ENCODE results near the gene TMEM30B.
"Not testable (repeated sequence)": the region's sequence is repeated elsewhere in the genome, so short reads cannot be mapped to it uniquely, and the experiment has no call there.

TMEM30B gene

DNA sequence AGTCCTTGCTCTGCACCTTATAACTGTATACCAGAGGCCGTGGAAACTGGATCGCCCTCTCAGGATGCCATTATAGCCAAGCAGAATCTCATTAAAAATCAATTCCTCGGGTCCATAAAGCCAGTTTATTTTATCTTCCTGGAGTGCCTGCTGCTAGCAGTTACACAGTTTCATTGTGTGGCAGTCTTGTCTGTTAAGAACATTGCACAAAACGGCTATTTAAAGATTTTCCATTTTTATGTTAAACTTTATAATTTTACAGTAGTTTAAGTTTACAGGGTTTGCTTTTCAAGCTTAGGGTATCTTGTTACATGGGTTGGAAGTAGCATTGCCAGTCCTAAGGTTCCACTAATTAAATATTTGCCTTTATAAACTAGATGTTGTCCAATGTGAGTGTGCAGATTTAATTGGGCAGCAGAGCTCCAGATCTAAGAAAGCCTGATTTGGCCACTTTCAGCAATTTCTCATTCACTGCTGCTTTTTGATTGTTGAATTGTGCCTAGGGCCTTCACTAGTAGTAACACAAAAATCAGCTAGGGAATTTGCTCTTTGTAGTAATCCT, 17.0 kb downstream of the TMEM30B start:
- DNase-seq: no peak

GRCh38 chr14:61262082-61262481, 19.1 kb downstream of the TMEM30B start:
- no peak for DNase-seq

GRCh38 chr14:61260939-61261776, 20.0 kb downstream of the TMEM30B start:
- DNase-seq: no peak

DNA sequence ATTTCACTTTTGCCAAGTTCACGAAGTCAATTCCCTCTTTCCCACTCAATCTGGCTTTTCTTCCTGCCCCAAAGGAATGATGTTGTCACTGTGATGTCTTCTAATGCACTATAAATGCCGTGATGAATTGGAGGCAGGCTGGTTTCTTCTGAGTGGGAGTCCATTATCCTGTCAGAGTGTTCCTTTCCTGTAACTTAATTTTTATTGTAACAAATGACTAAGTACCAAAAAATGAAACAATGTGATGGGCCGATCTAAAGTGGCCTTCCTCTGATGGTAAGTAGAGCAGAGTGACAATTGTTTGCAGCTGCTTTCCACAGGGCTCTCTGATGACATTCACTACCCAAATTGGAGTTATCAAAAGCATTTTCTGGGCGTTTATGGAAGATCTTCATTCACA, 22.2 kb downstream of the TMEM30B start:
- DNase-seq: no peak

DNA sequence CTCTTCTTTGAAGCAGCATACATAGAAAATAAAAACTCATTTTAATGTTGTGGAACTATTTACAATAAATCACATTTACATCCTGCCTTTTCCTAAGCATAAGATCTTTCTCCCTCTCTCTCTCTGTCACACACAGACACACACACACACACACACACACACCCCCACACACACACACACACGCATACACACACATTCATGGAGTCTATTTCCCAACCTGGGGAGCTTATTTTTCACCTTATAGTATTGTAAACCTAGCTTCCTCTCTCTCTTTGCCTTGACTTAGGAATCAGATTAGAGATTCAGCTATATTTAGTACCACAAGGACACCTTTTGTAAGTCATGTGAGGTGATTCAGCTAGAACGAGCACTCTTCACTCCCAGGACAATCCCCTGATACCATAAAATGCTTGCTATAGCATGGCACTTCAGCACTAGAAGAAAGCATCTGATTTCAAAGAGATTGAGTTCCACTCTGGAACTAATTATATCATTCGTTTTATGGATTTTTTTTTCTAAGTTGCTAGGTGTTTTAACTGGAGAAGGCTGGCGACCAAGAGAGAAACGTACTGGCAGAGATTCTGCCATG, 23.6 kb downstream of the TMEM30B start:
- no peak for DNase-seq

DNA sequence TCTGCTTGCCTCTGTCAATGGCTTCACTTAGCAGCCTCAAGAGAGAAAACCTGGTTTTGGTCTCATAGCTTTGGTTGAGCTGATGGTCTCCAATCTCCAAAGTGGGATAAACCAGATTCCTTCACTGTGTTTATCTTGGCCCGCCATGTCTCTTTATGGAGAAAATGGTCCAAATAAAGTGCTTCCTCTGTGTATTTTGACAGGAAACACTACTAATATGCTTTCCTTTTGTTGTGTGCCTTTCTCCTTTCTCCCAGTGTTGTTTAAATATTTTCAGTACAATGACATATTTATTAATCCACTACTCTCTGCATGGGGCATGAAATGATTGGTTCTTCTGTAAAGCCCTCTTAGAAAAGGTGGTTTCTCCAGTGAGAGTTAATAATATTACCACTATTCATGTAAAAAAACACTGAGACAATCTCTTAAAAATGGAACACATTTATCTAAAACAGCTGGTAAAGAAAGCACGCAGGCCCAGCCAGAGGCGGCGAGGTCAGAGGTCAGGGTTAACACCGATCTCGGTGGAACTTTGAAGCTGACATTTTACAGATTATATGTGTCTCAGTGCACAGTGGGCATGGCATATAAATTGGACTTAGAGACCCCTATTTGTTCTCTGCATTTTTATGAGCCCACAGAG, 24.2 kb downstream of the TMEM30B start:
- no peak for DNase-seq

- DNase-seq: no peak
Observed at GRCh38 chr14:61255968-61256367, 25.2 kb downstream of the TMEM30B start.

GRCh38 chr14:61254808-61255526, 26.2 kb downstream of the TMEM30B start:
- DNase-seq: no peak

GRCh38 chr14:61253064-61253738, 27.9 kb downstream of the TMEM30B start:
- no peak for DNase-seq

GRCh38 chr14:61252369-61253063, 28.6 kb downstream of the TMEM30B start:
- peak; percentile 53 for DNase-seq

DNA sequence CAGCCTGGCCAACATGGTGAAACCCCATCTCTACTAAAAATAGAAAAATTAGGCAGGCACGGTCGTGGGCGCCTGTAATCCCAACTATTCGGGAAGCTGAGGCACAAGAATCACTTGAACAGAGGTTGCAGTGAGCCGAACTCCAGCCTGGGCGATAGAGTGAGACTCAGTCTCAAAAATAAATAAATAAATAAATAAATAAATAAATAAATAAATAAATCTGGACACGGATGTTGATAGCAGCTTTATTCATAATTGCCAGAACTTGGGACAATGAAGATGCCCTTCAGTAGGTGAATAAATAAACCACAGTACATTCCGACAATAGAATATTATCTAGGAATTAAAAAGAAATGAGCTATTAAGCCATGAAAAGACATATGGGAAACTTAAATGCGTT, 31.1 kb downstream of the TMEM30B start:
- no peak for DNase-seq

GRCh38 chr14:61247935-61248334, 33.2 kb downstream of the TMEM30B start:
- no peak for DNase-seq

DNA sequence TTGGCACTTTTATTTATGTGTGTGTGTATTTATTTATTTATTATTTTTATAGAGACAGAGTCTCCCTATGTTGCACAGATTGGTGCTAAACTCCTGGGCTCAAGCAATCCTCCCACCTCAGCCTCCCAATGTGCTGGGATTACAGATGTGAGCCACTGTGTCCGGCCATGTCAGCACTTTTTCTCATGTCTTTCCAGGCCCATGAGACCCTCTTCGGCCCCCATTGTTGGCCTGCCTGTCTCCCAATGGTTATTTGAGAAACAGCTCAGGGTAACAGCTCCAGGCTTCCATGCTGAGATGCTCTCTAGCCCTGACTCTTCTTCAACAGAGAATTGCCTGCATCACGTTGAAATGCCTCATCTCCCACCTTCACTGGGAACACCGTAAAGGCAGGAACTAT, 34.4 kb downstream of the TMEM30B start:
- no peak for DNase-seq

DNA sequence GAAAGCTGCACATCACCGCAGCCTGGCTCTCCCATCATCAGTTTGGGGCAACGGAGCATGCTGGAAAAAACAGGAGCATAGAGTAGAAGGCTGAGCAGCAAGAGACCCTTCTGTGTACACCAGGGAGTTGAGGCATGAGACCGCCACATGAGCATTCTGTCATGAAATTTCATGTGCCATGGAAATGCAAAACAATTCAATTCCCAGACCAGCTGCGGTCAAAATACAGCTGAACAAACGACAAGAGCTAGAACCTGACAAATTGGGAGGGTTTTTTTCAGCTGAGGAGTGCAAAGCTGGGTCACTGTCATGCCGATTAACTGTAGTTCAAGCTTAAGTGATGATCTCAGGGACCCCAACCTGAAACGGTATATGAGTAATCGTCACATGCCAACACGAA, 37.1 kb downstream of the TMEM30B start:
- no peak for DNase-seq

DNA sequence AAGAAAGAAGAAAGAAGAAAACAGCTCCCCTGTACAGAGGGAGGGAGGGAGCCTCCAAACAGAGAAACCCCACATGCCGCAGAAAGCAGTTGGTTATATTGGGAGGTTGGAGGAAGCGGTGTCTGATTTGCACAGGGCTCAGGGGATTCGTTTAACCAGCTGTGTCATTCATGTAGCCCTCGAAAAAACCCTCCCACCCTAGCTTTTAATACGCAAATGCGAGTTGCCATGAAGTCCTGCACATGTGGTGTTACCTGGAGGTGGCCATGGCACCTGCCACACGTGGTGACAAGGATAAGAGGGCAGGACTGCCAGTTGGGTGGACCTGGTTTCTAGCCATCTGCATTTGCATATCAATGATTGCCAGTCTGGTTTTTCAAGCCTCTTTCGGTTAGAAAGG, 40.9 kb downstream of the TMEM30B start:
- DNase-seq: no peak

DNA sequence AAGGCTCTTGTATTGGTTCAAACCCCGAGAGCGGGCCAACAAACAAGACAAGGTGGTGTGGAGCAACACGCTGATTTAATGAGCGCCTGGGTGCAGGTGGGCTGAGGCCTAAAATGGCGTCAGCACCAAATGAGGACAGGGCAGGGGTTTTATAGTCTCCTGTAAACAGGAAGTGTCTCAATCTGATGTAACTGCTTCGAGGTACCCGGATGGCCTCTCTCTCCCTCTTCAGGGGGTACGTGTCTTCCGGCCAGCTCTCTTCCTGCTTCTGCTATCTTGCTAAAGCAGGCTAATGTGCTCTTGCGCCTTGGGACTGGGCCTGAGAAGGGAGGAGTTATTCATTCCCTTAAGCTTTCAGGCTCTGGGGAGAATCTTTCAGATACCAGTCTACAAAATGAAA, 41.9 kb downstream of the TMEM30B start:
- DNase-seq: not testable (repeated sequence)

DNA sequence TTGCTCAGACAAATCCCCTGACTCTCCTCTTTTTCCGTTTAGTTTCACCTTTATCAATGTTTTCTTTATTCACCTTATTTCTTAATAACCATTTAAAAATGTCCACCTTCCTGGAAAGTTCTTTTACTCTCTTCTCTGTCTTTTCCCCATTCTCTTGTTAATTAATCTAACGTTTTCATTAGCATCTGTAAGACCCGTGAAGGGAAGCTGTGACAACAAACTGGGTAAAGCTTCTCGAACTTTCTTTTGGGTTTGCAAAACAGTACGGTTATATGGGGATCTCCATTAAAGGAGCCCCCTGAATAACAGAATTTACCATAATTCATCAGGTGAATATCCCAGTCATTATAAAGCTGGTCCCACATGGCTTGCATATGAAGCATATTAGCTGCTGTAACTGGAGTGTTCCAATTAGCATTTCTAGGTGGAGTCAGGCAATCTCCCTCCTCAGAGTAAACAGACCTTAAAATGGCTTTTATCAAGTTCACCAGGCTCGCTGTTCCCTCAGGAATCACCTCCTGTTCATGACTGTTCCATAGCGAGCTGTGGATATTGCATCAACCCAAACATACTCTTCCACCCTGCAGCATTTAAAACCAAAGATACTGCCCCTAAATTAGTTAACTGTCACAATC, 42.4 kb downstream of the TMEM30B start:
- no peak for DNase-seq

GRCh38 chr14:61234215-61234916, 46.8 kb downstream of the TMEM30B start:
- DNase-seq: no peak

- DNase-seq: no peak
Observed at GRCh38 chr14:61233436-61233956, 47.6 kb downstream of the TMEM30B start.

DNA sequence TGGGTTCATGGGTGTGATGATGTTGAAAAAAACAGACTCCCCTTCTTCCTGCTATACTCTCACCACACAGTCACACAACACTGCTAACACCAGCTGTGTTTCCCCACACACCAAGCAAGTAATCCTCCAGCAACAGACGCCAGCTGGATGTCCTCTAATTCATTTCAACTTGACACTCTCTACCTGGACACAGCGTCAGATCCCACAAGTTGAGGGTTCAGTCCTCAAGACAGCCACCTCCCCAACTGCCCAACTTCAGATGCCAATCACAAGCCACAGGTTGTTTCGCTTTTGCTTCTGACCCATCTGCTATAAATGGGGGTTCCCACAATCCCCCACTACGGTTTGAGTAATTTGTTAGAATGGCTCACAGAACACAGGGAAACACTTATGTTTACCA, 49.3 kb downstream of the TMEM30B start:
- DNase-seq: no peak

All from CD4-positive, alpha-beta T cell treated with Interferon gamma for 1 hour (primary cell).